ENCODE measurements around the gene CFAP161.

CFAP161 gene

DNA sequence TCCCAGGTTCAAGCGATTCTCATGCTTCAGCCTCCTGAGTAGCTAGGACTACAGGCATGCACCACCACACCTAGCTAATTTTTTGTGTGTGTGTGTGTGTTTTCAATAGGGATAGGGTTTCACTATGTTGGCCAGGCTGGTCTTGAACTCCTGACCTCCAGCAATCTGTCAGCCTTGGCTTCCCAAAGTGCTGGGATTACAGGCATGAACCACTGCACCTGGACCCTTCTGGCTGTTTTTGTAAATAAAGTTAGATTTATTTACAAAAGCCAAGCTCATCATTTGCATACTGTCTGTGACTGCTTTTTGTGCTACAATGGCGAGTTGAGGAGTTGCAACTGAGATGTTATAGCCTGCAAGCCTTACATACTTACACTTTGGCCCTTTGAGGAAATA is 34.1 kb downstream of the CFAP161 start:
- DNase-seq (ENCODE audit: low read depth, low spot score) = no peak
- Histone ChIP-seq H3K27me3 (ENCODE audit: insufficient read depth, insufficient read length) (no peaks in the 10 kb centered on the region), H3K4me1 (ENCODE audit: insufficient read depth, insufficient read length) (no peaks in the 10 kb centered on the region), H3K4me3 (ENCODE audit: insufficient read length, low read depth) (no peak overlapping the region), H3K9ac (ENCODE audit: insufficient read length, low read depth) (no peak overlapping the region), H3K36me3 (ENCODE audit: insufficient read depth, insufficient read length, low read length) (no peaks in the 10 kb centered on the region), H3K9me3 (ENCODE audit: insufficient read depth, low read length) (peaks cover 3% of the 10 kb centered on the region; the same call in 1 of the 2 replicates)
- TF ChIP-seq SUZ12 (IDR thresholded peaks at IDR 0.05; ENCODE audit: extremely low read depth, insufficient read depth, insufficient read length) (no peak), ZNF274 (IDR thresholded peaks at IDR 0.05; ENCODE audit: low read depth, low read length) (no peak), YY1 (IDR thresholded peaks at IDR 0.05; ENCODE audit: insufficient read depth, insufficient read length) (no peak)

DNA sequence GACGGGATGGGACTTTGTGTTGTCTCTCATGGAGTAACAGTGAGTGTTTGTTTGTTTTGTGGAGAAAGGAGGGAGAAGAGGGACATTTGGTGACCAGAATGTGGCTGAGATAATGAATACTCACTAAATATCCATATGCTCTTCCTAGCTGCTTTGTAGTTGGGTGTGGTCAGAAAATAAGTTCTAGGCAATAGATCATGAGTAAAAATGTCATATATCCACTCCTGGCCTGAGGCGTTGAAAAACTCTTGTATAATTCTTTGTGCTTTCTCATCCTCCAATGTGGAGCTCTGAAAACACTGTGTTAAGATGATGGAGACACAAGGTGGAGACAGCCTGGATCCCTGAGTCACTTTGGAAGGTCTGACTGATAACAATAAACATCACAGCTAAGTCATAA is 34.6 kb downstream of the CFAP161 start:
- Histone ChIP-seq H3K36me3 (ENCODE audit: insufficient read depth, insufficient read length, low read length) (no peaks in the 10 kb centered on the region), H3K27me3 (ENCODE audit: insufficient read depth, insufficient read length) (no peaks in the 10 kb centered on the region)
- TF ChIP-seq SUZ12 (IDR thresholded peaks at IDR 0.05; ENCODE audit: extremely low read depth, insufficient read depth, insufficient read length) (no peak), ZNF274 (IDR thresholded peaks at IDR 0.05; ENCODE audit: low read depth, low read length) (no peak), YY1 (IDR thresholded peaks at IDR 0.05; ENCODE audit: insufficient read depth, insufficient read length) (no peak)

DNA sequence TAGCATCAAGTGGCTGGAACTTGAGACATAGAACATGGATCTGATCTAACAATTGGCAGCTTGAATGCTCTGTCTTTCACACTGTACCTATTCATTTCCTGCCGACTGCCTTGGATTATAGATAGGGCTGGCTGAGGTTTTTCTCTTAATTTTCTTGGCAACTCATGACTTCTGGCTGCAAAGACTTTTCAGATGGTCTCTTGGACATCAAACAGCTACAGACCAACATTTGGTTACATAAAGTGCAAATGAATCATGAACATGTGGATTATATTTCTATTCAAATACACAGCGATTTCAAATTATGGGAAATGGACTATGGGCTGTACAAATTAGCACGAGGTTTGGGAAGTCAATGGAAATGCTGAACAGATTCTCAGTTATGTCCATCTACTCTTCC is 36.4 kb downstream of the CFAP161 start:
- no peak overlapping the region for H3K4me3 ChIP-seq (ENCODE audit: insufficient read length, low read depth)
- no peak for DNase-seq (ENCODE audit: low read depth, low spot score)
- H3K36me3 ChIP-seq (ENCODE audit: insufficient read depth, insufficient read length, low read length) = no peaks in the 10 kb centered on the region
- H3K9ac ChIP-seq (ENCODE audit: insufficient read length, low read depth) = no peak overlapping the region
- no peaks in the 10 kb centered on the region for H3K4me1 ChIP-seq (ENCODE audit: insufficient read depth, insufficient read length)
- H3K27me3 ChIP-seq (ENCODE audit: insufficient read depth, insufficient read length) = no peaks in the 10 kb centered on the region
- H3K9me3 ChIP-seq (ENCODE audit: insufficient read depth, low read length) = peaks cover 3% of the 10 kb centered on the region; the same call in 1 of the 2 replicates
- TF ChIP-seq YY1 (IDR thresholded peaks at IDR 0.05; ENCODE audit: insufficient read depth, insufficient read length) (no peak), ZNF274 (IDR thresholded peaks at IDR 0.05; ENCODE audit: low read depth, low read length) (no peak), SUZ12 (IDR thresholded peaks at IDR 0.05; ENCODE audit: extremely low read depth, insufficient read depth, insufficient read length) (no peak)

More for the DNA sequence above, 34.6 kb downstream of the CFAP161 start:
- H3K4me3 ChIP-seq (ENCODE audit: insufficient read length, low read depth) = no peak overlapping the region
- no peaks in the 10 kb centered on the region for H3K4me1 ChIP-seq (ENCODE audit: insufficient read depth, insufficient read length)
- peaks cover 3% of the 10 kb centered on the region; the same call in 1 of the 2 replicates for H3K9me3 ChIP-seq (ENCODE audit: insufficient read depth, low read length)
- no peak for DNase-seq (ENCODE audit: low read depth, low spot score)
- H3K9ac ChIP-seq (ENCODE audit: insufficient read length, low read depth) = no peak overlapping the region

DNA sequence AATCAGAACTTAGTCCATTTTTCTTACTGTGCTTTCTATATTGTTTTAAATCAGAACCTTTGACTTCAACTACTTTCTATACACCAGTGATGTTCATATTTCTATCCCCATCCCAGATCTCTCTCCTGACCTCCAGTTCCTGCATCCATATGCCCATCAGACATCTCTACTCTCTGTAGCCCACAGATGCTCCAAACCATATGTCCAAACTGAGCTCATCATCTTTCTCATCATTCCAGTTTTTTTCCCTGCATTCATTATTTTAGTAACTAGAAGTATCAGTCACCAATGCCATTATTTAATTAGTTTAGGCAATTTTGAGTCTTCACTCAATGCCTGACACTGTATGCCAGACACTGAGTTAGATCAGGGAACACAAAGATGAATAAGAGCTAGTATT is 37.2 kb downstream of the CFAP161 start:
- no peaks in the 10 kb centered on the region for H3K27me3 ChIP-seq (ENCODE audit: insufficient read depth, insufficient read length)
- no peak overlapping the region for H3K9ac ChIP-seq (ENCODE audit: insufficient read length, low read depth)
- no peaks in the 10 kb centered on the region for H3K36me3 ChIP-seq (ENCODE audit: insufficient read depth, insufficient read length, low read length)
- DNase-seq (ENCODE audit: low read depth, low spot score) = no peak
- H3K9me3 ChIP-seq (ENCODE audit: insufficient read depth, low read length) = peaks cover 3% of the 10 kb centered on the region; the same call in 1 of the 2 replicates
- no peaks in the 10 kb centered on the region for H3K4me1 ChIP-seq (ENCODE audit: insufficient read depth, insufficient read length)
- H3K4me3 ChIP-seq (ENCODE audit: insufficient read length, low read depth) = no peak overlapping the region
- TF ChIP-seq SUZ12 (IDR thresholded peaks at IDR 0.05; ENCODE audit: extremely low read depth, insufficient read depth, insufficient read length) = no peak
- no peak for TF ChIP-seq ZNF274 (IDR thresholded peaks at IDR 0.05; ENCODE audit: low read depth, low read length)
- TF ChIP-seq YY1 (IDR thresholded peaks at IDR 0.05; ENCODE audit: insufficient read depth, insufficient read length) = no peak

DNA sequence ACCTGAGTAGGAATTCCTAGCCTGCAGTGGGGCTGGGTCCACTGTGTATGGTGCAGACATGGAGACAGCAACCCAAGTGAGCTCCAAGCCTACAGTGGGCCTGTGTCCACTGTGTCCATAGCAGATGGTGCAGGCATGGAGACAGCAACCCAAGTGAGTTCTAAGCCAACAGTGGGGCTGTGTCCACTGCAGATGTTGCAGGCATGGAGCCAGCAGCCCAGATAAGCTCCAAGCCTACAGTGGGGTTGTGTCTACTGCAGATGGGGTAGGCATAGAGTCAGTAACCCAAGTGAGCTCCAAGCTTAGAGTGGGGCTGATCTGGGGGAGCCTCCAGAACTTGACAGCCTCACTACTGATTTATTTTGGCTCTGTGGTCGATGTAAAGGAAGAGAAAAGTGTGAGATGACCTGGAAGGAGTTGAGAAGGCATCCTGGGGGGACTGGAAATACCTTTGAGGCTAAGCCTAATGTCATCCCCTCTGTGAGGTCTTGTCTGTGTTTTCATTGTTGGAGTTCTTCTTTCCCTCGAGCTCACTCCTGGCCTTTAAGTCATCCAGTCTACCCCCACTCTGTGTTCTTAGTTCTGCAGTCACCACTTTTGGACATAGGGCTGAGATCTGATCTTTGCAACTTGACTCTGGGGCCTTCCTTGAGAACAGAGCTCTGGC is 40.2 kb downstream of the CFAP161 start:
- Histone ChIP-seq H3K4me3 (ENCODE audit: insufficient read length, low read depth) (no peak overlapping the region), H3K36me3 (ENCODE audit: insufficient read depth, insufficient read length, low read length) (no peaks in the 10 kb centered on the region), H3K9ac (ENCODE audit: insufficient read length, low read depth) (no peak overlapping the region), H3K4me1 (ENCODE audit: insufficient read depth, insufficient read length) (no peaks in the 10 kb centered on the region), H3K9me3 (ENCODE audit: insufficient read depth, low read length) (no peaks in the 10 kb centered on the region), H3K27me3 (ENCODE audit: insufficient read depth, insufficient read length) (no peaks in the 10 kb centered on the region)
- TF ChIP-seq ZNF274 (IDR thresholded peaks at IDR 0.05; ENCODE audit: low read depth, low read length) = no peak
- TF ChIP-seq SUZ12 (IDR thresholded peaks at IDR 0.05; ENCODE audit: extremely low read depth, insufficient read depth, insufficient read length) = no peak
- no peak for TF ChIP-seq YY1 (IDR thresholded peaks at IDR 0.05; ENCODE audit: insufficient read depth, insufficient read length)
- DNase-seq (ENCODE audit: low read depth, low spot score) = peak; percentile 5

DNA sequence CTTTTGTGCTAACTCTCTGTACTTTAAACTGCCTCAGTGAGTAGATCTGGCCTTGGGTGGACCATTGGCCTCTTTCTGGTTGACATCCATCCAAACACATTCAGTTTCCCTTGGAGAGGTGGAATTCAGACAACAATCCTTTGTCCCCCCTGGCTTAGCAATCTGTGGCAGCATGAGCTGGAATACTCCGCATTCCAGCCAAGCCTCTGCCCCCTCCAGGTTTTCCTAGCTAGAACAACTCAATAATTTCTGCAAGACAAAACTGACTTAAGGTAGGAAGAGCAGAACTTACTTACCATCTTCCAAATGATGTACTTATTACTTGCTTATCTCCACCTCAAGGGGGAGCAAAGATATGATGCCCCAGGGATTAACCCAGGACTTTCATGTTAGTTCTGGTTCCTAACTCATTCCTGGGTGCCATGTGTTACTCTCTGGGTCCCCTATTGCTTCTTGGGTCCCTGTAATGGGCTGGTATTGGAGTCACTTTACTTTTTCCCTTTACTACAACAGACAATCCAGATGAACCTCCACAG is 40.8 kb downstream of the CFAP161 start:
- Histone ChIP-seq H3K9ac (ENCODE audit: insufficient read length, low read depth) (no peak overlapping the region), H3K27me3 (ENCODE audit: insufficient read depth, insufficient read length) (no peaks in the 10 kb centered on the region), H3K4me3 (ENCODE audit: insufficient read length, low read depth) (no peak overlapping the region), H3K36me3 (ENCODE audit: insufficient read depth, insufficient read length, low read length) (no peaks in the 10 kb centered on the region), H3K9me3 (ENCODE audit: insufficient read depth, low read length) (no peaks in the 10 kb centered on the region), H3K4me1 (ENCODE audit: insufficient read depth, insufficient read length) (no peaks in the 10 kb centered on the region)
- peak; percentile 39 for DNase-seq (ENCODE audit: low read depth, low spot score)
- TF ChIP-seq YY1 (IDR thresholded peaks at IDR 0.05; ENCODE audit: insufficient read depth, insufficient read length) (no peak), ZNF274 (IDR thresholded peaks at IDR 0.05; ENCODE audit: low read depth, low read length) (no peak), SUZ12 (IDR thresholded peaks at IDR 0.05; ENCODE audit: extremely low read depth, insufficient read depth, insufficient read length) (no peak)

DNA sequence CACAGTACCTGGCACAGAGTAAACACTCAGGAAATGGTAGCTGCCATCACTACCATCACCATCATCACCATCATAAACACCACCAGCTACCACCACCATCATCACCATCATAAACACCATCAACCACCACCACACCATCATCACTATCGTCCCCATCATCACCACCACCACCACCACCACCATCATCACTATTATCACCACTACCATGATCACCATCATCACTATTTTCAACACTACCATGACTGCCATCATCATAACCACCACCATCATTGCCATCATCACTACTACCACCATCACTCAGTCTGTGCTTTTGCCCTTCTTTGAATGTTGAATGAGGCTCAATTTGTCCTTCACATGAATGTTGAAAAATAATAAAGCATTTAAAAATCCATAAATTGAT is 41.4 kb downstream of the CFAP161 start:
- no peaks in the 10 kb centered on the region for H3K36me3 ChIP-seq (ENCODE audit: insufficient read depth, insufficient read length, low read length)
- H3K9ac ChIP-seq (ENCODE audit: insufficient read length, low read depth) = no peak overlapping the region
- no peak overlapping the region for H3K4me3 ChIP-seq (ENCODE audit: insufficient read length, low read depth)
- H3K4me1 ChIP-seq (ENCODE audit: insufficient read depth, insufficient read length) = no peaks in the 10 kb centered on the region
- no peak for DNase-seq (ENCODE audit: low read depth, low spot score)
- no peaks in the 10 kb centered on the region for H3K9me3 ChIP-seq (ENCODE audit: insufficient read depth, low read length)
- H3K27me3 ChIP-seq (ENCODE audit: insufficient read depth, insufficient read length) = no peaks in the 10 kb centered on the region
- no peak for TF ChIP-seq SUZ12 (IDR thresholded peaks at IDR 0.05; ENCODE audit: extremely low read depth, insufficient read depth, insufficient read length)
- TF ChIP-seq ZNF274 (IDR thresholded peaks at IDR 0.05; ENCODE audit: low read depth, low read length) = no peak
- no peak for TF ChIP-seq YY1 (IDR thresholded peaks at IDR 0.05; ENCODE audit: insufficient read depth, insufficient read length)

Data from NT2/D1 (cell line).